HepG2 (cell line): Measurements from ENCODE around the gene SNHG17. TPM values are rescaled to one million over a fixed set of nuclear protein-coding genes. Genes with fewer than 3 reads are reported as not detected.
A peak's percentile ranks its signal among the peaks of the same experiment; 100 is the strongest.

ENCODE experiments used
- ARID2 ChIP-seq: sonication (generic); formaldehyde crosslinking; IDR thresholded peaks from 2 replicates; pipeline ENCODE4 v1.8.1; 2022; ENCODE audit warnings: mild to moderate bottlenecking, missing genetic modification reagents, borderline replicate concordance
- ELF4 ChIP-seq: sonication (generic); formaldehyde crosslinking; IDR thresholded peaks from 2 replicates; pipeline ENCODE4 v1.5.0; 2020; ENCODE audit warnings: missing genetic modification reagents, mild to moderate bottlenecking, moderate library complexity, borderline replicate concordance
- MAFF ChIP-seq: IDR thresholded peaks from 2 replicates; pipeline ENCODE4 v1.6.1; 2011; ENCODE audit warnings: low read depth, low read length, improper control_type of control experiment
- NR3C1 ChIP-seq: sonication (generic); formaldehyde crosslinking; IDR thresholded peaks from 2 replicates; pipeline ENCODE4 v1.4.0; 2020; ENCODE audit warnings: missing genetic modification reagents
- PCBP2 ChIP-seq: fragments of 200-400 bp; formaldehyde crosslinking; optimal IDR thresholded peaks from 2 replicates; pipeline ENCODE3; 2018; ENCODE audit warnings: low read length, low read depth; ENCODE audit not compliant: poor library complexity, severe bottlenecking
- SP1 ChIP-seq, 2 experiments: fragments of 450-650 bp in 1 of 2; sonication (generic) in 1 of 2; formaldehyde crosslinking in 1 of 2; IDR thresholded peaks; 2 replicates each; pipeline versions ENCODE4 v1.4.0 to v1.6.1; 2016 to 2020; ENCODE audit warnings: missing genetic modification reagents in 1 of 2
- ZBTB1 ChIP-seq: sonication (generic); formaldehyde crosslinking; IDR thresholded peaks from 2 replicates; pipeline ENCODE4 v1.4.0; 2020; ENCODE audit warnings: missing genetic modification reagents, borderline replicate concordance
- ZKSCAN8 ChIP-seq: IDR thresholded peaks from 2 replicates; pipeline ENCODE4 v1.6.1; 2016; ENCODE audit warnings: borderline replicate concordance, missing genetic modification reagents, missing compliant biosample characterization
- ZNF468 ChIP-seq: sonication (generic); formaldehyde crosslinking; IDR thresholded peaks from 2 replicates; pipeline ENCODE4 v1.8.0; 2022; ENCODE audit warnings: mild to moderate bottlenecking, moderate library complexity, missing genetic modification reagents
- polyA plus RNA-seq, 8 experiments: library from polyadenylated mRNA; depleted of rRNA in 3 of 8; stranded (reverse) in 7 of 8; unstranded in 1 of 8; fragments of >200 nt; fragmentation: Illumina TruSeq in 4 of 8; extraction: Trizol in 4 of 8; gene quantifications; 2 replicates each; pipeline versions ENCODE4 v1.2.1 to v1.2.3, GENCODE V29; 2011 to 2016; ENCODE audit warnings: low read depth in 4 of 8, missing spikeins in 1 of 8, mixed read lengths in 1 of 8; ENCODE audit not compliant: insufficient read depth in 1 of 8
- total RNA-seq, 5 experiments: library from RNA; depleted of rRNA; stranded (reverse); fragments of >200 nt; fragmentation: Illumina TruSeq; extraction: Trizol; gene quantifications; 2 replicates each; pipeline ENCODE4 v1.2.3, GENCODE V29; 2016; ENCODE audit warnings: low read depth in 1 of 5
- TF ChIP-seq, protein P1 (sequence below), 2 experiments: sonication (generic) in 1 of 2; formaldehyde crosslinking in 1 of 2; IDR thresholded peaks; 2 replicates each; pipeline versions ENCODE4 v1.5.1 to v1.6.1; 2011 to 2020; ENCODE audit warnings: borderline replicate concordance in 1 of 2, low read depth in 1 of 2, low read length in 1 of 2, mild to moderate bottlenecking in 1 of 2, missing genetic modification reagents in 1 of 2, moderate library complexity in 1 of 2
- TF ChIP-seq, protein P2 (sequence below): sonication (generic); formaldehyde crosslinking; conservative IDR thresholded peaks from 2 replicates; pipeline ENCODE4 v1.4.0; 2020; ENCODE audit warnings: missing genetic modification reagents
- TF ChIP-seq, protein P3 (sequence below): sonication (generic); formaldehyde crosslinking; IDR thresholded peaks from 2 replicates; pipeline ENCODE4 v1.5.1; 2020; ENCODE audit warnings: mild to moderate bottlenecking, missing genetic modification reagents, moderate library complexity
- TF ChIP-seq, protein P4 (sequence below): sonication (generic); formaldehyde crosslinking; IDR thresholded peaks from 2 replicates; pipeline ENCODE4 v1.9.0; 2021; ENCODE audit warnings: missing genetic modification reagents, borderline replicate concordance
- TF ChIP-seq, protein P5 (sequence below): sonication (generic); formaldehyde crosslinking; IDR thresholded peaks from 2 replicates; pipeline ENCODE4 v1.8.0; 2022; ENCODE audit warnings: missing genetic modification reagents, mild to moderate bottlenecking, borderline replicate concordance
- TF ChIP-seq, protein P6 (sequence below): sonication (generic); formaldehyde crosslinking; IDR thresholded peaks from 2 replicates; pipeline ENCODE4 v1.4.0; 2020; ENCODE audit warnings: mild to moderate bottlenecking, low read depth, missing genetic modification reagents

The SNHG17 gene
- total and polyA plus RNA-seq, 2 of the 13 experiments (the other 11 are each of a cell fraction or from before 2014, with no cell fraction given) = 26.2 to 41.2 TPM

DNA sequence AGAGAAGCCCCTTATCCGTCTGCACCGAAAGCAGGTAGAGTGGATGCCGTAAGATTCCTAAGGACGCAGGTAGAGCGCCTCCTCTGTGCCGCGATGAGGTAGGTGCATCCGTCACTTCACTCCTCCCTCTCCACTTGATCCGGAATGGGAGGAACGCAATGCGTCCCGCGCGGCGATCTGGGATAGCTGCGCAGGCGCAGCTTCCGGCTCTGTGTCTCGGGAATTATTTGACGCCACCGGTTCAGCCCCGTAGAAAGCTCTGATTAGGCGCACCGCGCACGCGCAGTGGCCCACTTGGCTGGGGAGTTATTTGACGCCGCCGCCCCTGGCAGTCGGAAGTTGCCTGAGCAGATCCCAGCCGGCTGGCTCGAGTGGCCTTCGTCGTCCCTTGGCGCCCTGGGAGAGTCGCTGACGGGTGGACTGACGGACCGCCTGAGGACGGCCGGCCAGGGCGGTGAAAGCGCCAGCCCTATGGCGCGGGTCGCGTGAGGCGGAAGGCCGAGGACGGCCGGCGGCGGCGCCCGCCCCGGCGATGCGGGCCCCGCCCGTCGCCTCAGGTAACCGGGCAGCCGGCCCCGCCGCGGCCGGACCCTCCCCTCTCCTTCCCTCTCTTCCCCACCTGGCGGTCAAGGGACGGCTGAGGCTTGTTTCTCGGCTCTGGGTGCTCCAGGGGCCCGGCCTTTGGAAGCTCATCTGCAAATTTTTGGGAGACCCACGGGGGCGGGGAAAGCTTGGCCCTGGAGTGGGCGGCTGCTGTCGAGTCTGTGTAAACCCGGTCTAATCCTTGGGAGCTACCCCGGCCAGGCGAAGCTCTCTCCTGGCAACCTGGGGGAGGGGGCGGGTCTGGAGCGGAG lies 37.6 kb upstream of the SNHG17 start, which contains the start of gene RALGAPB (continued):
- TF ChIP-seq, protein P1, sequence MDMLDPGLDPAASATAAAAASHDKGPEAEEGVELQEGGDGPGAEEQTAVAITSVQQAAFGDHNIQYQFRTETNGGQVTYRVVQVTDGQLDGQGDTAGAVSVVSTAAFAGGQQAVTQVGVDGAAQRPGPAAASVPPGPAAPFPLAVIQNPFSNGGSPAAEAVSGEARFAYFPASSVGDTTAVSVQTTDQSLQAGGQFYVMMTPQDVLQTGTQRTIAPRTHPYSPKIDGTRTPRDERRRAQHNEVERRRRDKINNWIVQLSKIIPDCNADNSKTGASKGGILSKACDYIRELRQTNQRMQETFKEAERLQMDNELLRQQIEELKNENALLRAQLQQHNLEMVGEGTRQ (IDR thresholded peaks at IDR 0.05; ENCODE audit: low read depth, low read length) = no peak
- TF ChIP-seq, protein P1 (CRISPR knock-in tag; IDR thresholded peaks at IDR 0.05; ENCODE audit: borderline replicate concordance) = no peak; the same call in 1 of the 2 replicates
- no peak for TF ChIP-seq MAFF
- TF ChIP-seq ARID2 (CRISPR knock-in tag) = no peak
- TF ChIP-seq ZKSCAN8 = peak; percentile 36; the same call in 1 of the 2 replicates
- peak; percentile 78; the same call in 1 of the 2 replicates for TF ChIP-seq ELF4 (CRISPR knock-in tag)
- TF ChIP-seq ZBTB1 = no peak
- TF ChIP-seq, protein P2, sequence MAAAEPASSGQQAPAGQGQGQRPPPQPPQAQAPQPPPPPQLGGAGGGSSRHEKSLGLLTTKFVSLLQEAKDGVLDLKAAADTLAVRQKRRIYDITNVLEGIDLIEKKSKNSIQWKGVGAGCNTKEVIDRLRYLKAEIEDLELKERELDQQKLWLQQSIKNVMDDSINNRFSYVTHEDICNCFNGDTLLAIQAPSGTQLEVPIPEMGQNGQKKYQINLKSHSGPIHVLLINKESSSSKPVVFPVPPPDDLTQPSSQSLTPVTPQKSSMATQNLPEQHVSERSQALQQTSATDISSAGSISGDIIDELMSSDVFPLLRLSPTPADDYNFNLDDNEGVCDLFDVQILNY (CRISPR knock-in tag) = peak; percentile 69; the same call in 1 of the 2 replicates
- no peak for TF ChIP-seq SP1 (IDR thresholded peaks at IDR 0.05)
- peak; percentile 64 for TF ChIP-seq SP1 (CRISPR knock-in tag; IDR thresholded peaks at IDR 0.05)
- no peak for TF ChIP-seq PCBP2
- TF ChIP-seq, protein P3, sequence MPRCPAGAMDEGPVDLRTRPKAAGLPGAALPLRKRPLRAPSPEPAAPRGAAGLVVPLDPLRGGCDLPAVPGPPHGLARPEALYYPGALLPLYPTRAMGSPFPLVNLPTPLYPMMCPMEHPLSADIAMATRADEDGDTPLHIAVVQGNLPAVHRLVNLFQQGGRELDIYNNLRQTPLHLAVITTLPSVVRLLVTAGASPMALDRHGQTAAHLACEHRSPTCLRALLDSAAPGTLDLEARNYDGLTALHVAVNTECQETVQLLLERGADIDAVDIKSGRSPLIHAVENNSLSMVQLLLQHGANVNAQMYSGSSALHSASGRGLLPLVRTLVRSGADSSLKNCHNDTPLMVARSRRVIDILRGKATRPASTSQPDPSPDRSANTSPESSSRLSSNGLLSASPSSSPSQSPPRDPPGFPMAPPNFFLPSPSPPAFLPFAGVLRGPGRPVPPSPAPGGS (CRISPR knock-in tag) = peak; percentile 83
- TF ChIP-seq, protein P4, sequence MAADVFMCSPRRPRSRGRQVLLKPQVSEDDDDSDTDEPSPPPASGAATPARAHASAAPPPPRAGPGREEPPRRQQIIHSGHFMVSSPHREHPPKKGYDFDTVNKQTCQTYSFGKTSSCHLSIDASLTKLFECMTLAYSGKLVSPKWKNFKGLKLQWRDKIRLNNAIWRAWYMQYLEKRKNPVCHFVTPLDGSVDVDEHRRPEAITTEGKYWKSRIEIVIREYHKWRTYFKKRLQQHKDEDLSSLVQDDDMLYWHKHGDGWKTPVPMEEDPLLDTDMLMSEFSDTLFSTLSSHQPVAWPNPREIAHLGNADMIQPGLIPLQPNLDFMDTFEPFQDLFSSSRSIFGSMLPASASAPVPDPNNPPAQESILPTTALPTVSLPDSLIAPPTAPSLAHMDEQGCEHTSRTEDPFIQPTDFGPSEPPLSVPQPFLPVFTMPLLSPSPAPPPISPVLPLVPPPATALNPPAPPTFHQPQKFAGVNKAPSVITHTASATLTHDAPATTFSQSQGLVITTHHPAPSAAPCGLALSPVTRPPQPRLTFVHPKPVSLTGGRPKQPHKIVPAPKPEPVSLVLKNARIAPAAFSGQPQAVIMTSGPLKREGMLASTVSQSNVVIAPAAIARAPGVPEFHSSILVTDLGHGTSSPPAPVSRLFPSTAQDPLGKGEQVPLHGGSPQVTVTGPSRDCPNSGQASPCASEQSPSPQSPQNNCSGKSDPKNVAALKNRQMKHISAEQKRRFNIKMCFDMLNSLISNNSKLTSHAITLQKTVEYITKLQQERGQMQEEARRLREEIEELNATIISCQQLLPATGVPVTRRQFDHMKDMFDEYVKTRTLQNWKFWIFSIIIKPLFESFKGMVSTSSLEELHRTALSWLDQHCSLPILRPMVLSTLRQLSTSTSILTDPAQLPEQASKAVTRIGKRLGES (CRISPR knock-in tag) = 0 out of 2 replicates have a peak, but pooled peaks have one; percentile 34
- TF ChIP-seq, protein P5, sequence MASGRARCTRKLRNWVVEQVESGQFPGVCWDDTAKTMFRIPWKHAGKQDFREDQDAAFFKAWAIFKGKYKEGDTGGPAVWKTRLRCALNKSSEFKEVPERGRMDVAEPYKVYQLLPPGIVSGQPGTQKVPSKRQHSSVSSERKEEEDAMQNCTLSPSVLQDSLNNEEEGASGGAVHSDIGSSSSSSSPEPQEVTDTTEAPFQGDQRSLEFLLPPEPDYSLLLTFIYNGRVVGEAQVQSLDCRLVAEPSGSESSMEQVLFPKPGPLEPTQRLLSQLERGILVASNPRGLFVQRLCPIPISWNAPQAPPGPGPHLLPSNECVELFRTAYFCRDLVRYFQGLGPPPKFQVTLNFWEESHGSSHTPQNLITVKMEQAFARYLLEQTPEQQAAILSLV = peak; percentile 89; the same call in 1 of the 2 replicates
- TF ChIP-seq, protein P6, sequence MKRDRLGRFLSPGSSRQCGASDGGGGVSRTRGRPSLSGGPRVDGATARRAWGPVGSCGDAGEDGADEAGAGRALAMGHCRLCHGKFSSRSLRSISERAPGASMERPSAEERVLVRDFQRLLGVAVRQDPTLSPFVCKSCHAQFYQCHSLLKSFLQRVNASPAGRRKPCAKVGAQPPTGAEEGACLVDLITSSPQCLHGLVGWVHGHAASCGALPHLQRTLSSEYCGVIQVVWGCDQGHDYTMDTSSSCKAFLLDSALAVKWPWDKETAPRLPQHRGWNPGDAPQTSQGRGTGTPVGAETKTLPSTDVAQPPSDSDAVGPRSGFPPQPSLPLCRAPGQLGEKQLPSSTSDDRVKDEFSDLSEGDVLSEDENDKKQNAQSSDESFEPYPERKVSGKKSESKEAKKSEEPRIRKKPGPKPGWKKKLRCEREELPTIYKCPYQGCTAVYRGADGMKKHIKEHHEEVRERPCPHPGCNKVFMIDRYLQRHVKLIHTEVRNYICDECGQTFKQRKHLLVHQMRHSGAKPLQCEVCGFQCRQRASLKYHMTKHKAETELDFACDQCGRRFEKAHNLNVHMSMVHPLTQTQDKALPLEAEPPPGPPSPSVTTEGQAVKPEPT = peak; percentile 81; the same call in 1 of the 2 replicates
- TF ChIP-seq NR3C1 = no peak
- no peak for TF ChIP-seq ZNF468 (CRISPR knock-in tag)
